Measurements from ENCODE around the gene PHRF1.

Gene PHRF1

GRCh38 chr11:601573-602245, 25.4 kb downstream of the PHRF1 start:
- DNase-seq = no peak

GRCh38 chr11:603154-603553, 26.9 kb downstream of the PHRF1 start:
- DNase-seq = no peak

- DNase-seq = no peak
These were observed 29.2 kb downstream of the PHRF1 start for GRCh38 chr11:605286-606129.

GRCh38 chr11:606245-606644, 30.0 kb downstream of the PHRF1 start:
- DNase-seq = no peak

- DNase-seq = no peak
These were observed 30.9 kb downstream of the PHRF1 start for GRCh38 chr11:607020-607780.

- no peak for DNase-seq
These were observed 31.8 kb downstream of the PHRF1 start for GRCh38 chr11:607971-608659.

GRCh38 chr11:608791-609251, 32.6 kb downstream of the PHRF1 start:
- no peak for DNase-seq

GRCh38 chr11:609341-609811, 33.1 kb downstream of the PHRF1 start:
- no peak for DNase-seq

- no peak for DNase-seq
These were observed 34.0 kb downstream of the PHRF1 start for GRCh38 chr11:610146-610801.

- DNase-seq = peak; percentile 62
These were observed 35.0 kb downstream of the PHRF1 start for GRCh38 chr11:611001-611996.

- DNase-seq = no peak
These were observed 36.1 kb downstream of the PHRF1 start for GRCh38 chr11:612201-612960.

GRCh38 chr11:612961-613300, 36.7 kb downstream of the PHRF1 start:
- no peak for DNase-seq

- DNase-seq = peak; percentile 90
These were observed 37.2 kb downstream of the PHRF1 start for GRCh38 chr11:613369-613968.

- no peak for DNase-seq
These were observed 37.9 kb downstream of the PHRF1 start for GRCh38 chr11:614021-614622.

GRCh38 chr11:614623-615503, 38.6 kb downstream of the PHRF1 start:
- no peak for DNase-seq

- peak; percentile 95 for DNase-seq
These were observed 39.4 kb downstream of the PHRF1 start, which contains the start of gene IRF7 for GRCh38 chr11:615504-616319. Gene IRF7, minus strand, starts transcription at chr11:615950. Its CDS starts 586 bp downstream, at chr11:615364.
